GM10266 (cell line): ENCODE results near the gene CLCA4.

Experiments used
- DNase-seq: peaks from one replicate; pipeline ENCODE4 v3.0.0; 2012; ENCODE audit errors: extremely low spot score
- CTCF ChIP-seq: IDR thresholded peaks from 2 replicates; pipeline ENCODE4 v1.5.1; 2012; ENCODE audit warnings: mild to moderate bottlenecking, low read depth; ENCODE audit not compliant: control insufficient read depth, insufficient read depth; ENCODE audit errors: missing control alignments

Gene CLCA4

GRCh38 chr1:86503406-86504136 is 43.3 kb upstream of the CLCA4 start:
- no peak for DNase-seq
- no peak for TF ChIP-seq CTCF

- no peak for DNase-seq
- TF ChIP-seq CTCF, result no peak
Measured at GRCh38 chr1:86504137-86504479, 42.8 kb upstream of the CLCA4 start.

- TF ChIP-seq CTCF, result no peak
- no peak for DNase-seq
Measured at GRCh38 chr1:86504895-86505563, 41.8 kb upstream of the CLCA4 start.

GRCh38 chr1:86505564-86505902 is 41.3 kb upstream of the CLCA4 start:
- TF ChIP-seq CTCF, result no peak
- no peak for DNase-seq

- no peak for DNase-seq
Measured at GRCh38 chr1:86507935-86508582, 38.8 kb upstream of the CLCA4 start.

GRCh38 chr1:86508583-86508969 is 38.3 kb upstream of the CLCA4 start:
- no peak for TF ChIP-seq CTCF
- no peak for DNase-seq

More at GRCh38 chr1:86507935-86508582, 38.8 kb upstream of the CLCA4 start:
- peak; percentile 38 for TF ChIP-seq CTCF

GRCh38 chr1:86515597-86515996 is 31.3 kb upstream of the CLCA4 start:
- no peak for DNase-seq
- peak; percentile 21 for TF ChIP-seq CTCF
